Endothelial cell of umbilical vein (primary cell): Measurements from ENCODE around the gene KPNB1. TPM values are rescaled to one million over a fixed set of nuclear protein-coding genes. Genes with fewer than 3 reads are reported as not detected.

ENCODE experiments used
- BruUV-seq: library from RNA; stranded (reverse); fragments of 400-500 nt; replicated peaks from 2 replicates; lab custom pipeline; 2021; lab: Mats Ljungman, UMichigan
- CTCF ChIA-PET: fragments of 300-600, 350-600 bp; sonication (Branson Sonifier 250); formaldehyde crosslinking; loops from one replicate; lab custom pipeline; 2021; ENCODE audit warnings: antibody characterized with exemption, inconsistent platforms; lab: Charles Lee
- POLR2A ChIA-PET: fragments of 300-600, 350-600 bp; sonication (Branson Sonifier 250); formaldehyde crosslinking; loops from one replicate; lab custom pipeline; 2021; ENCODE audit warnings: antibody characterized with exemption, inconsistent platforms; lab: Charles Lee
- DNase-seq: peaks from one replicate; pipeline ENCODE4 v3.0.0-alpha.2; 2011; ENCODE audit warnings: low read depth, low spot score
- FAIRE-seq: peaks from 2 replicates; lab custom pipeline; 2011; peaks lifted over from hg19 to GRCh38; lab: Jason Lieb, UNC
- H2AFZ ChIP-seq: 2 replicates; pipeline ENCODE4 v1.6.0; 2012; ENCODE audit warnings: low read depth, low read length, control low read depth, inconsistent platforms
- H3K27ac ChIP-seq: 2 replicates; pipeline ENCODE4 v1.5.1; 2011; ENCODE audit warnings: low read depth, mild to moderate bottlenecking, control low read depth, low read length, moderate library complexity; ENCODE audit not compliant: insufficient read depth
- H3K27me3 ChIP-seq, 2 experiments: 2 replicates each; pipeline versions ENCODE4 v1.6.0 to v1.6.1; 2011; ENCODE audit warnings: low read length in 2 of 2, mixed read lengths in 1 of 2; ENCODE audit not compliant: control insufficient read depth in 2 of 2, insufficient read depth in 2 of 2
- H3K36me3 ChIP-seq, 2 experiments: 2 replicates in 1 of 2; 3 replicates in 1 of 2; pipeline ENCODE4 v1.5.1; 2011; ENCODE audit warnings: low read length in 2 of 2, mild to moderate bottlenecking in 1 of 2, moderate library complexity in 1 of 2; ENCODE audit not compliant: control insufficient read depth in 2 of 2, insufficient read depth in 2 of 2; ENCODE audit errors: extremely low read depth in 1 of 2
- H3K4me1 ChIP-seq: 3 replicates; pipeline ENCODE4 v1.5.1; 2011; ENCODE audit warnings: mild to moderate bottlenecking, low read length; ENCODE audit not compliant: control insufficient read depth, insufficient read depth; ENCODE audit errors: extremely low read depth
- H3K4me2 ChIP-seq: 2 replicates; pipeline ENCODE4 v1.6.1; 2011; ENCODE audit warnings: low read length, control low read depth, mixed read lengths; ENCODE audit not compliant: insufficient read depth
- H3K4me3 ChIP-seq, 3 experiments: fragments of 200-600 bp in 1 of 3; sonication (generic), shearing (Covaris generic) in 1 of 3; replicated peaks in 1 of 3; 2 replicates each; pipeline ENCODE4 v1.5.1; 2011 to 2016; ENCODE audit warnings: control low read depth in 3 of 3, low read length in 3 of 3, mild to moderate bottlenecking in 2 of 3, inconsistent platforms in 1 of 3, low read depth in 1 of 3, moderate library complexity in 1 of 3; ENCODE audit not compliant: insufficient read depth in 1 of 3
- H3K79me2 ChIP-seq: 2 replicates; pipeline ENCODE4 v1.6.0; 2012; ENCODE audit warnings: low read length, inconsistent platforms; ENCODE audit not compliant: control insufficient read depth, insufficient read depth
- H3K9ac ChIP-seq: replicated peaks from 2 replicates; pipeline ENCODE3; 2011; ENCODE audit warnings: low read length, control low read depth; ENCODE audit not compliant: insufficient read depth; ENCODE audit errors: extremely low read depth
- H3K9me1 ChIP-seq: replicated peaks from 3 replicates; pipeline ENCODE4 v1.6.0; 2011; ENCODE audit warnings: mild to moderate bottlenecking, low read length; ENCODE audit not compliant: control insufficient read depth, insufficient read depth; ENCODE audit errors: extremely low read depth
- H3K9me3 ChIP-seq: replicated peaks from 2 replicates; pipeline ENCODE4 v1.5.1; 2012; ENCODE audit warnings: low read length, inconsistent platforms; ENCODE audit not compliant: control insufficient read depth, insufficient read depth
- H4K20me1 ChIP-seq: replicated peaks from 2 replicates; pipeline ENCODE3; 2011; ENCODE audit warnings: mild to moderate bottlenecking, low read length; ENCODE audit not compliant: control insufficient read depth, insufficient read depth; ENCODE audit errors: extremely low read depth
- EZH2 ChIP-seq: IDR thresholded peaks from 2 replicates; pipeline ENCODE4 v1.6.1; 2012; ENCODE audit warnings: borderline replicate concordance, low read depth, mild to moderate bottlenecking, moderate library complexity, low read length, inconsistent platforms; ENCODE audit not compliant: severe bottlenecking
- FOS ChIP-seq: IDR thresholded peaks from 2 replicates; pipeline ENCODE4 v1.6.1; 2011; ENCODE audit warnings: mild to moderate bottlenecking, low read length, moderate library complexity, borderline replicate concordance; ENCODE audit not compliant: insufficient read depth
- GATA2 ChIP-seq: IDR thresholded peaks from 2 replicates; pipeline ENCODE4 v1.7.0; 2011; ENCODE audit warnings: low read depth, mild to moderate bottlenecking, moderate library complexity, mixed read lengths, low read length; ENCODE audit not compliant: insufficient read length, insufficient read depth
- JUN ChIP-seq: IDR thresholded peaks from 2 replicates; pipeline ENCODE4 v1.6.1; 2011; ENCODE audit warnings: borderline replicate concordance, low read depth; ENCODE audit not compliant: insufficient read length, insufficient read depth
- MAX ChIP-seq: IDR thresholded peaks from 2 replicates; pipeline ENCODE4 v1.6.1; 2011; ENCODE audit not compliant: insufficient read depth, insufficient read length
- MYC ChIP-seq: IDR thresholded peaks from one replicate; pipeline ENCODE4 v1.6.1; 2011; ENCODE audit warnings: mild to moderate bottlenecking, low read depth, low read length
- POLR2A ChIP-seq: IDR thresholded peaks from 2 replicates; pipeline ENCODE4 v1.6.1; 2012; ENCODE audit warnings: low read depth, mild to moderate bottlenecking, control low read depth, low read length
- POLR2AphosphoS5 ChIP-seq: IDR thresholded peaks from 2 replicates; pipeline ENCODE4 v1.6.1; 2012; ENCODE audit warnings: low read depth, mild to moderate bottlenecking, control low read depth, low read length, moderate library complexity; ENCODE audit not compliant: insufficient read depth
- dilution Hi-C: fragments of 300-500 bp; cut with MboI; formaldehyde crosslinking; loops from one replicate; pipeline ENCODE4 v1.15.0; 2019; ENCODE audit warnings: low sequenced_read_pairs; ENCODE audit not compliant: extremely low pct_ligation_motif_present
- intact Hi-C: fragments of 100-400 bp; cut with micrococcal nuclease; formaldehyde crosslinking; loops from one replicate; pipeline ENCODE4 v1.10.0; 2022
- polyA plus RNA-seq, 4 experiments: library from polyadenylated mRNA; depleted of rRNA in 3 of 4; stranded (reverse) in 3 of 4; unstranded in 1 of 4; fragments of >200 nt; gene quantifications; 2 replicates each; pipeline versions ENCODE4 v1.2.1 to v1.2.3, GENCODE V29; 2011 to 2012; ENCODE audit warnings: missing spikeins in 1 of 4
- total RNA-seq: library from RNA; stranded (reverse); gene quantifications from 2 replicates; pipeline ENCODE4 v1.2.3, GENCODE V29; 2021
- TF ChIP-seq, protein P1 (sequence below), 2 donors: IDR thresholded peaks; 1 replicate in 1 of 2; 2 replicates in 1 of 2; pipeline ENCODE4 v1.5.1; 2011; ENCODE audit warnings: low read length in 2 of 2, mild to moderate bottlenecking in 2 of 2, moderate library complexity in 2 of 2, control low read depth in 1 of 2, inconsistent platforms in 1 of 2, low read depth in 1 of 2; ENCODE audit not compliant: insufficient read depth in 1 of 2; ENCODE audit errors: extremely low read depth in 1 of 2

KPNB1 gene
- total and polyA plus RNA-seq, 2 donors (not counting 3 experiments of a cell fraction or from before 2014, with no cell fraction given), result 119 to 495 TPM

- no TSS peak for BruUV-seq
- TF ChIP-seq, protein P1, sequence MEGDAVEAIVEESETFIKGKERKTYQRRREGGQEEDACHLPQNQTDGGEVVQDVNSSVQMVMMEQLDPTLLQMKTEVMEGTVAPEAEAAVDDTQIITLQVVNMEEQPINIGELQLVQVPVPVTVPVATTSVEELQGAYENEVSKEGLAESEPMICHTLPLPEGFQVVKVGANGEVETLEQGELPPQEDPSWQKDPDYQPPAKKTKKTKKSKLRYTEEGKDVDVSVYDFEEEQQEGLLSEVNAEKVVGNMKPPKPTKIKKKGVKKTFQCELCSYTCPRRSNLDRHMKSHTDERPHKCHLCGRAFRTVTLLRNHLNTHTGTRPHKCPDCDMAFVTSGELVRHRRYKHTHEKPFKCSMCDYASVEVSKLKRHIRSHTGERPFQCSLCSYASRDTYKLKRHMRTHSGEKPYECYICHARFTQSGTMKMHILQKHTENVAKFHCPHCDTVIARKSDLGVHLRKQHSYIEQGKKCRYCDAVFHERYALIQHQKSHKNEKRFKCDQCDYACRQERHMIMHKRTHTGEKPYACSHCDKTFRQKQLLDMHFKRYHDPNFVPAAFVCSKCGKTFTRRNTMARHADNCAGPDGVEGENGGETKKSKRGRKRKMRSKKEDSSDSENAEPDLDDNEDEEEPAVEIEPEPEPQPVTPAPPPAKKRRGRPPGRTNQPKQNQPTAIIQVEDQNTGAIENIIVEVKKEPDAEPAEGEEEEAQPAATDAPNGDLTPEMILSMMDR (IDR thresholded peaks at IDR 0.05; ENCODE audit: extremely low read depth in 1 of 2, insufficient read depth in 1 of 2, low read depth in 1 of 2, low read length in 2 of 2), result no peak
- no peak for TF ChIP-seq EZH2
- TF ChIP-seq POLR2AphosphoS5, result peak; percentile 27
- peak; percentile 31 for TF ChIP-seq JUN
- peak; percentile 56 for TF ChIP-seq POLR2A
- no peak for TF ChIP-seq MYC
- TF ChIP-seq MAX, result no peak
- TF ChIP-seq FOS, result peak; percentile 51
- TF ChIP-seq GATA2, result peak; percentile 42
- Histone ChIP-seq H3K9me3 (no peaks in the 10 kb centered on the region), H3K4me2 (peak overlapping the region; percentile 17), H3K4me1 (peaks cover 27% of the 10 kb centered on the region), H3K9me1 (no peaks in the 10 kb centered on the region), H3K27me3 (no peaks in the 10 kb centered on the region), H3K79me2 (no peaks in the 10 kb centered on the region), H4K20me1 (peaks cover 2% of the 10 kb centered on the region), H2AFZ (no peak overlapping the region), H3K9ac (no peak overlapping the region), H3K4me3 (no peak overlapping the region), H3K27ac (peak overlapping the region; percentile 46), H3K36me3 (peaks cover 12 to 16% of the 10 kb centered on the region in 2 experiments)
- ChIA-PET CTCF (interaction anchor here (0.7 to 1.9 kb wide), 7 partner anchors 8 to 103 kb away, joined by 3 to 8 read pairs (median 3); no protein-coding TSS in a partner anchor), POLR2A (no interaction called here)
- peak; percentile 52 for DNase-seq
- intact Hi-C loops, result loop anchor here (5.0 kb wide), 1 partner anchor 34 kb away; no protein-coding TSS in a partner anchor
- no peak for FAIRE-seq
- dilution Hi-C loops, result no loop called here
Observed at GRCh38 chr17:47686664-47687327, 37.1 kb downstream of the KPNB1 start.
